GM12874 (cell line): Measurements from ENCODE around the gene RYR2.

Experiments
- TF ChIP-seq, protein P1 (sequence below): IDR thresholded peaks from 2 replicates; pipeline ENCODE4 v1.5.1; 2011; ENCODE audit warnings: low read depth, mild to moderate bottlenecking, control low read depth, low read length, moderate library complexity; ENCODE audit not compliant: insufficient read depth

The RYR2 gene

DNA sequence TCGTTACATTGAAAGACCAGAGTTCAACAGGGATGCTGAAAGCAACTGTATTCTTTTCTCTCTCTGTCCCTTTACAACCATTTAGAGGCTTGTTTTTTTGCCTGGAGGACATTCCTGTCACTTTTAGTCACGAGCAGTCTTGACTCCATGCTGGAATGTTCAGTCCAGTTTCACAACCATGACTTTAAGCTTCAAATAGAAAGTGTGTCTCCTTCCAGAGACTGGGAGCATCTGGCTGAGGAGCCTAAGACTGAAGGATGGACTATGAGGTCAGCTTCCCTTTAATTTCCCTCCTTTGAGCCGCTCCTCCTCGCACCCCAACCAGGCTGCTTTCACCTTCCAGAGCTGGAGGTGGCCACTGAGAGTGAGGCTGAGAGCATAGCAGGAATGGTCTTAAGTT is 10.5 kb upstream of the RYR2 start:
- TF ChIP-seq, protein P1, sequence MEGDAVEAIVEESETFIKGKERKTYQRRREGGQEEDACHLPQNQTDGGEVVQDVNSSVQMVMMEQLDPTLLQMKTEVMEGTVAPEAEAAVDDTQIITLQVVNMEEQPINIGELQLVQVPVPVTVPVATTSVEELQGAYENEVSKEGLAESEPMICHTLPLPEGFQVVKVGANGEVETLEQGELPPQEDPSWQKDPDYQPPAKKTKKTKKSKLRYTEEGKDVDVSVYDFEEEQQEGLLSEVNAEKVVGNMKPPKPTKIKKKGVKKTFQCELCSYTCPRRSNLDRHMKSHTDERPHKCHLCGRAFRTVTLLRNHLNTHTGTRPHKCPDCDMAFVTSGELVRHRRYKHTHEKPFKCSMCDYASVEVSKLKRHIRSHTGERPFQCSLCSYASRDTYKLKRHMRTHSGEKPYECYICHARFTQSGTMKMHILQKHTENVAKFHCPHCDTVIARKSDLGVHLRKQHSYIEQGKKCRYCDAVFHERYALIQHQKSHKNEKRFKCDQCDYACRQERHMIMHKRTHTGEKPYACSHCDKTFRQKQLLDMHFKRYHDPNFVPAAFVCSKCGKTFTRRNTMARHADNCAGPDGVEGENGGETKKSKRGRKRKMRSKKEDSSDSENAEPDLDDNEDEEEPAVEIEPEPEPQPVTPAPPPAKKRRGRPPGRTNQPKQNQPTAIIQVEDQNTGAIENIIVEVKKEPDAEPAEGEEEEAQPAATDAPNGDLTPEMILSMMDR, result no peak

- TF ChIP-seq, protein P1, result no peak
Measured at GRCh38 chr1:237032029-237032428, 10.0 kb upstream of the RYR2 start.

DNA sequence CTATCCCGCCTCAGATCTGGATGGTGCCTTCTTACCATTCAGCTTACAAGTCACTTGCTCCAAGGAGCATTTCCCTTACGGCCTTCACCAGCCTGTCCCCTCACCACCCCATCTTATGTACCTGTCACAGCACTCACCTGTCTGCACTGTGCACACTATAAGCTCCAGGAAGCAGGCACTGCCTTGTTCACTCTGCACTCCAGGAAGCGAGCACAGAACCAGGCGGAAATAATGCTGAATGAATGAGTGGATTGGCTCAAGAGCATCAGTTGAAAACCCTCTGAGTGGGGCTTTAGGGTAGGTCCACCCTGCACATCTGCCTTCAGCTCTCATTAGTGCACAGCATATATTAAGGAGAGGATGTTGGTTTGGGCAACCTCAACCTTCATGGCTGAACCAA is 8.9 kb upstream of the RYR2 start:
- TF ChIP-seq, protein P1, result no peak

DNA sequence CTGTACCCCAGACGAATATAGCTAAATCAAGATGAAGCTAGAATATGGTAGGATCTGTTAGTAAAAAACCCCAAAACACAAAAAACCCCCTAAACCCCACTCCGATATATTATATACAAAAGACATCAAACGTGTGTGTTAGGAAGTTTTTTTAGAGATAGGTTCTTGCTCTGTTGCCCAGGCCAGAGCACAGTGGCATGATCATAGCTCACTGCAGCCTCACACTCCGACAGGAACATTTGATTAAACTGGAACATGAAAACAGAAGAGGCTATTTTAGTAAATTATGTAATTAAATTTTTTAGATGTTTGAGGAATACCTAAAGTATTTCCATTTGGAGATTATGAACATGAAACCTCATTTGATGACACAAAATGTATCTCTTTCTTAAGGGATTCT is 8.2 kb upstream of the RYR2 start:
- TF ChIP-seq, protein P1, result no peak

DNA sequence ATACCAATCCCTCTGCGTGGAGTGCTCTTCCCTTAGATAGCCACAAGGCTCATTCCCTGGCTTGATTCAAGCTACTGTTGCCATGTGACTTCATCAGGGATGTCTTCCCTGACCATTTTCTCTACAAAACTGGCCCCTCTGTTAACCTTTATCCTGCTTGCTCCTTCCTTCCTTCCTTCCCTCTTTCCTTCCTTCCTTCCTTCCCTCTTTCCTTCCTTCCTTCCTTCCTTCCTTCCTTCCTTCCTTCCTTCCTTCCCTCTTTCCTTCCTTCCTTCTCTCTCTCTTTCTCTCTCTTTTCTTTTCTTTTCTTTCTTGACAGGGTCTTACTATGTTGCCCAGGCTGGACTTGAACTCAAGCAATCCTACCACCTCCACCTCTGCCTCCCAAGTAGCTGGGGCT is 6.2 kb upstream of the RYR2 start:
- TF ChIP-seq, protein P1, result no peak

GRCh38 chr1:237038211-237038610 is 3.8 kb upstream of the RYR2 start:
- TF ChIP-seq, protein P1, result no peak

- TF ChIP-seq, protein P1, result no peak
Measured at GRCh38 chr1:237040823-237041222, 1.2 kb upstream of the RYR2 start.

DNA sequence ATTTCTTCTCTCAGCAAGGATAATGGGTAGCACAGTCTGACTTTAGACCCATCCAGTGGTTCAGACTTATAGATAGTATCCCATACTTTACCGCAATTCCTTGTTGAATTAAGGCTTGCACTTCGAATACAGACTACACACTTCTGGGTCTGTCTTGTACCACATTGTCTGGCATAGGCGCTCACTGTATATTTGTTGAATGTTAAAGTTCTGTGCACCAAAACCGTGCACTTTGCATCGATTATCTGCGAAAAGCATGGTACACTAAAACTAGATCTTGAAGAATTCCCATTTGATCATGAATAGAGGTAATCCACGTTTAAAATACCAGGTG is 556 bp upstream of the RYR2 start:
- TF ChIP-seq, protein P1, result no peak
